NCI-H1105 (cell line): ENCODE results near the gene TFIP11.

Experiments
- DNase-seq: peaks from one replicate; lab custom pipeline; 2025; lab: John Stamatoyannopoulos, UW

Gene TFIP11

GRCh38 chr22:26447584-26448329 is 64.5 kb downstream of the TFIP11 start:
- no peak for DNase-seq

DNA sequence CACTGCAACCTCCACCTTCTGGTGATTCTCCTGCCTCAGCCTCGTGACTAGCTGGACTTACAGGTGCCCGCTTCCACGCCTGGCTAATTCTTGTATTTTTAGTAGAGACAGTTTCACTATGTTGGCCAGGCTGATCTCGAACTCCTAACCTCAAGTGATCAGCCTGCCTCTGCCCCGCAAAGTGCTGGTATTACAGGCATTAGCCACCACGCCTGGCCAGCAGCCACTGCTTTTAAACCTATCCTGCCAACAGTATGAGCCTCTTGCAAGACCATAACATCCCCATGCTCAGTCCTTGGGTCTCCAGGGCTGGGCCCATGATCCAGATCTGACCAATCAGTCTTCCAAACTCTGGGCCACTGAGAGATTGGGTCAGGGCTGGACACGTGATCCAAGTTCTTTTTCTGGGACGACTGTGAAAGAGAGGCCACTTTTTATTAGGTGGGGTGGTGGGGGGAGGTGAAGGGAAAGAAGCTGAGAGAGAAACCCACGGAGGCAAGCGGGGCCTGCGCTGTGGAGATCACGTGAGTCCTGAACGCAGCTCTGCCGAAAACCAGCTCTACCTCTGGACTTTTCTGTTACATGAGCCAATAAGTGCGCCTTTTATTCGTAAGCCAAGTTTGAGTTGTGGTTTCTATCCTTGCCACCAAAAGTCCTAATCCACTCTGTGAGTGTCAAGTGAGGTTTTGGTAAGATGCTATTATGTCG is 65.3 kb downstream of the TFIP11 start:
- DNase-seq: no peak

DNA sequence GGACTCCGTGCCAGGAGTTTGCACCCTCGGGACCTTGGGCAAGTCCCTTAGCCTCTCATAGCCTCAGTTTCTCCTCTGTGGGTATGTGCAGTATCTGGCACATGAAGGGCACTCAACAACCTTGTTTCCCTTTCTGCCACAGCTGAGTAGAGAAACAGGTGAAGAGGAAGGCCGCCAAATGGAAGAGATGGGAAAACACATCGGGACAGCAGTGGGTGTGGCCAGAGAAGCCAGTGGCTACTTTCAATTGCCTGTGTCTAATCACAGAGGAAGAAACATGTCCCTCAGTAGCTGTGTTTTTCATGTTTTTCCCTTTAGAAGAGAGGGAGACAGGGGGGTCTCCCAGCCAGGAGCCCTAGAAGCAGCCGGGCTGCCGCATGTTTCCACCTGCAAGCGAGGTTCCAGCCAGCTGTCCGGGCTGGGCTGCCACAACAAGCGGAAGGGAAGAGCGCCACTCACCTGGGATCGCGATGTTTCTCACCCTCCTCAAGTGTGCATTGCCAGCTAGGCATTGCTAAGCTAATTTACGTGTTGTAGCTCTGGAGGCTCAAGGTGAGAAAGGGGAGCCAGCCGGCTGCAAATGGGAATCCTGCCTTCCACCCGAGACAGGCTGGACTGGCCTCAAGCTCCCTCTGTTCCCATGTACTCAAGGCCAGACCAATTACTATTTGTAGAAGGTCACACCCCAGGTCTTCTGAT is 66.5 kb downstream of the TFIP11 start:
- peak; percentile 0 for DNase-seq

GRCh38 chr22:26444777-26445176 is 67.5 kb downstream of the TFIP11 start:
- DNase-seq: no peak

DNA sequence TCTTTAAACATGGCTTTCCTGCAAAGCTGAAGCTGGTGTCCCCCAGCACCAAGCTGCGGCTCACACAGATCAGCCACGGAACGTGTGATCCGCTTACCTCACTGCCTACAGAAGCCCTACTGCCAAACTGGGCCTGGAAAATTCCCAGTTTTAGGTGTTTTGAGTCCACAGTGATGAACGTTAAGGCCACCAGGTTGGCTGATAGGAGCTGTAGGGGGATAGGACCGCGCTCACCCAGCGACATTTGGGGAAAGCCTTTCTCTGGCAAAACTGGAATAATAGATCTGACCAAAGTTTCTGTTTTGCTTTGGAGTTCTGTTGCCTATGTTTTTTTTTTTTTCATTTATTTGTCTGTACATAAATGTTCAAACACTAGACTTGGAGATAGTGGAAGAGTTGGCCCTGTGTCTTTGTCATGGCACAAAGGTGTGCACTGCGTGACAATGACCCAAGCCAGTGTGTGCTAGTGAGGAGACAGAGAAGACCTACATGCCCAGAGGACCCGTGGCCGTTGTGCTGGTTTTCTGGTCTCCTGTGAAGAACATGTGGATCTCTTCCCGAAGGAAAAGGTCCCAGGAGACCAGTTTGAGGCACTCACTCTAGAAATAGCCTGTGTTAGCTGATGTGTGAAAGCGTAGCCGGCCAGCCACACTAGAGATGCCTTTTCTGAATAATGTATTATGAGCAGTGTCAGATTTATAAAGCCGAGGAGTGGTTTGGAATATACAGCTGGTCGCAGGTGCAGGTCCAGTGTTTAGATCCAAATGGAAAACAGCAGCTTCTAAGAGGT is 68.2 kb downstream of the TFIP11 start:
- no peak for DNase-seq

DNA sequence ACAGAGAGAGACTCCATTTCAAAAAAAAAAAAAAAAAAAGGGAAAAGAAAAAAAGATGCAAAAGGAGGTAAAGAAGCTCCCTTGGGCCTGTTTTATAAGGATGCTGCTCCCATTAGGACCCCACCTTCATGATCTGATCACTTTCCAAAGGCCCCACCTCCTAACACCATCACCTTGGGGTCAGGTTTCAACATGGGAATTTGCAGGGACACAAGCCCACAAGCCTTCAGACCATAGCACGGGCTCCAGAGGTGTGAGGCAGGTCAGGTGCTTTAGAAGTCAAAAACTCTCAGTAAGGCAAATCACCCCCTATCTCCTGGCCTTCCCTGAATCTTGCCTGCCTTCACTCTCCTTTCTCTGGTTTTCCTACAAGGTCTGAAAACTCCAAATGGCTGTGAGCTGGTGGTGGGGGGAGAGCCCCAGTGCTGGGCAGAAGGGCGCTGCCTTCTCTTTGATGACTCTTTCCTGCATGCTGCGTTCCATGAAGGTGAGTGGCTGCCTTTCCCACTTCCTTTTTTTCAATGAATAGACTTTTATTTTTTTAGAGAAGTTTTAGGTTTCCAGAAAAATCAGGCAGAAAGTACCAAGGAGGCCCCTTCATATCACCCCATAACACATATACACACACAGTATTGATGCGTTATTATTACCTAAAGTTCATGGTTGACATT is 70.1 kb downstream of the TFIP11 start:
- DNase-seq: no peak
